ELR (cell line): ENCODE measurements around the gene OR2A5.
"Not testable (repeated sequence)": the region's sequence is repeated elsewhere in the genome, so short reads cannot be mapped to it uniquely, and the experiment has no call there.

Source experiments
- DNase-seq: peaks from one replicate; pipeline ENCODE4 v3.0.0-alpha.2; 2015; ENCODE audit warnings: low read depth

The OR2A5 gene

DNA sequence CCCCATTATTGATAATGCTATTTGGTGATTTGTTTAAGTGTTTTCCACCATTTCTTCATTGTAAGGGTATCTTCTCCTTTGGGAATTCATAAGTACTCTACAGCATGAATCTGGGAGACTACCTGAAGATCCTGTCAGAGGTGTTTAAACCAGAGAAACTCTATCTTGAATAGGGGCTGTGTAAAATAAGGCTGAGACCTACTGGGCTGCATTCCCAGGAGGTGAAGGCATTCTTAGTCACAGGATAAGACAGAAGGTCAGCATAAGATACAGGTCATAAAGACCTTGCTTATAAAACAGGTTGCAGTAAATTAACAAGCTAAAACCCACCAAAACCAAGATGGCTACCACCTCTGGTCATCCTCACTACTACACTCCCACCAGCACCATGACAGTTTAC, 13.4 kb upstream of the OR2A5 start:
- no peak for DNase-seq

DNA sequence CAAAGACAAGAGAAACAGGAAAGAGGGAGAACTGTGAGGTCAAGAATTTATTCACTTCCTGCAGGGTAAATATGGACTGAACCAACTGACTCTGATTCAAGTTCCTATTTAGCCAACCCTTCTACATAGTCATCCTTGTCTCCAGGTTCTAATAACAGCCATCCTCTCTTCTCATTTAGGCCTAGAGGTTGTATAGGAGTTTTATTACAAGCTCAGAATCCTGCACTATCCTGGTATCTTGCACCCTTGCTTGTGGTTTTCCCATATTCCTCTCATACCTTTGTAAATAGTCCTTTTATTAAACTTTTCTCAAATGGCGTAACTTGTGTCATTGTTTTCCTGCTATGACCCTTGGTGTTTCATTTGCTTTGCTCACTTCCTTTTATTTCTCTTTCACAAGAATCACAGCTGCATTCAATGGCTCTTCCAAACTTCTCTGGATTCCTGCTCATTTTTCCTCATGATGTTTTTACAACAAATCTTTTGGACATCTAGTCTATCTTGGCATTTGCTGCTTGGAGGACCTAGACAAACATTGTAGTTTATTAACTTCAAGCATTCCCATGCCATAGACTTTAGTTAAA, 12.4 kb upstream of the OR2A5 start:
- no peak for DNase-seq

DNA sequence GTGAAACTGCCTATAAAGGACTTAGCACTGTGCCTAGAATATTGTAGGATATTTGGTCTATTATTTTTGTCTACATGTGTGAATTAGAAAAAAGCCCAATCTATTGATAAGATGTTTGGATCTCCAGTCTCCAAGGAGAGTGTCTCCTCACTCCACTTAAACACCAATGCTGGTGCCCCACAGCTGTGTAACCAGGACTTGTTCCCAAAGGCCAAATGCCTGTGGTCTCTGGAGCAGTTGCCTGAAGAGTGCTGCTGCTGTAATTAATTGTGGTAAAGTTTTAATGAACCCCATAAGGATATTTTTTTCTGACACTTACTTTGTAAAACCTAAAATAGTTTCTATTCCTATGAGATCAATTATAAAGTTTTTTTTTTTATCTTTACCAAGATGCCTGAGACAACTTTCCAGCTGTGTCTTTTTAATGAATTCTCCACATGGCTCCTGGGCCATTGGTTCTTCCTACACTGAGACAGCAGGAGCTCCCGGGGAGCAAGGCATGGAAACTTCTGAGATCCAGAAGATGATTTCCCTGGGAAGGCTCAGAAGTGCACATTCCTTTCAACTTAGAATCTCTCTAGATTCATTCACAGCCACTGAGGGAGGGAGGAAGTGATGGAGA, 11.2 kb upstream of the OR2A5 start:
- no peak for DNase-seq

DNA sequence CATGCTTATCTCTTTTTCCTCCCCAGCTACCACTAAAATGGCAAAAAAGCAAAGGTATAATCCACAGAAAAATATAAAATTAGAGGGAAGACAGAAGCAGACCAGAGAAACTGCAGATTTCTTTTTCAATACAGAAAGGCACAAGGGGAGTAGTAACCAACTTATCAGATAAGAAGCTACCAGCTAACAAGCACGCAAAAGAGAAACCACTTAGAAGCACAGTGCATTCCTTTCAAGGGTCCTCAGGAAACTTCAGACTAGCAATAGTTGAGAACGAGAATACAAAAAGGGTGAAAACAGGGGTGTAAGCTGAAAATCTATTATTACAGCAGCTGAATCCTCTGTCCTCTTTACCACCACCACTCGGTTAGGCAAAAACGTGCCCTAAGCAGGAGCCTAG, 9.9 kb upstream of the OR2A5 start:
- DNase-seq = no peak

DNA sequence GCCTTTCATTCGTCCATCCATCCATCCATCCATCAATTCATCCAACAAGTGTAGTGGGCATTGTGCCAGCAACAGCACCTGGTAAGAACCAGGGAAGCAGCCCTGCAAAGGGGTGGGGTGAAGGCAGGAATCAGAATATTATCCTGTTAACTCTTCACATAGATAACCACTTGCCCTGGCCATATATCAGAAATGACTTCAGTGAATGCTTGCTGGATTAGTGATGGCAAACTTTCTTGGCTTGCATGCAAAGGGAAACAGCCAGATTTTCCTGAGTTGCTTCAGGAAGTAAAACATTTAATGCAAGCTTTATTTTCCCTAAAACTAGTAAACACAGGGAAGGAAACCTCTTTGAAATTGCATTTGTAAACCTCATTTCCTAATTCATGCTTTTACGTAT, 743 bp downstream of the OR2A5 start:
- DNase-seq = no peak

DNA sequence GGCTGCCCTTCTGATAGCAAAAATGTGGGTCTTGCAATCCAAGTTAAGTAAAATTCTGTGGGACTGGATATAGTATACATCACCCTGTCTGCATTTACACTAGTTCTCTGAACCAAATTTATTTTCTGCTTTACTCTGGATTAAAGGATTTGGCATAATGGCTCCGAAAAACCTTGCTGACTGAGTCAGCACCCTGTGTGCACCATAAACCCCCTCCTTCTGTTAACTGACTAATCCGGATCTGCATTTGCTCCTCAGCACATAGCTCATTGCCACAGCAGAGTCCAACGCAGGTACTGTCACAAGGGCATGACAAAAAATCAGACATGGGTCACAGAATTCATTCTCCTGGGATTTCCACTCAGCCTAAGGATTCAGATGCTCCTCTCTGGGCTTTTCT, 1.3 kb downstream of the OR2A5 start:
- DNase-seq = no peak

DNA sequence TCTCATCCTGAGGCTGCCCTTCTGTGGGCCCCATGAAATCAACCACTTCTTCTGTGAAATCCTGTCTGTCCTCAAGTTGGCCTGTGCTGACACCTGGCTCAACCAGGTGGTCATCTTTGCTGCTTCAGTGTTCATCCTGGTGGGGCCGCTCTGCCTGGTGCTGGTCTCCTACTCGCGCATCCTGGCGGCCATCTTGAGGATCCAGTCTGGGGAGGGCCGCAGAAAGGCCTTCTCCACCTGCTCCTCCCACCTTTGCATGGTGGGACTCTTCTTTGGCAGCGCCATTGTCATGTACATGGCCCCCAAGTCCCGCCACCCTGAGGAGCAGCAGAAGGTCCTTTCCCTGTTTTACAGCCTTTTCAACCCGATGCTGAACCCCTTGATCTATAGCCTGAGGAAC, 2.1 kb downstream of the OR2A5 start:
- DNase-seq = not testable (repeated sequence)

DNA sequence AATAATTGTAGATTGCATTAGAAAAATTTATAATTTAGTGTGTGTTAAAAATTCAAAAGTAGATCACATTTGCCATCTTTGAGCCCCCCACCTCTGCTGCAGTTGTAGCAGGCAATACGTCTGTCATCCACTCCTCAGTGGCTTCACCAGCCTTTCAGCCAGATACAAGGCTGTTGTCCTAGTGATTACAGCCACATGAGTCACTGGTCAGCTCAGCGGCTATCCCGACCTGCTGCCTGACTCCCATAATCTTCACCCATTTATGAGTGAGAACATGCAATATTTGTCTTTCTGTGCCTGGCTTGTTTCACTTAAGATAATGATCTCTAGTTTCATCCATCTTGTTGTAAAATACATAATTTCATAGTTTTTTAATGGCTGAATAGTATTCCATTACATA, 9.2 kb downstream of the OR2A5 start:
- DNase-seq = peak; percentile 29

DNA sequence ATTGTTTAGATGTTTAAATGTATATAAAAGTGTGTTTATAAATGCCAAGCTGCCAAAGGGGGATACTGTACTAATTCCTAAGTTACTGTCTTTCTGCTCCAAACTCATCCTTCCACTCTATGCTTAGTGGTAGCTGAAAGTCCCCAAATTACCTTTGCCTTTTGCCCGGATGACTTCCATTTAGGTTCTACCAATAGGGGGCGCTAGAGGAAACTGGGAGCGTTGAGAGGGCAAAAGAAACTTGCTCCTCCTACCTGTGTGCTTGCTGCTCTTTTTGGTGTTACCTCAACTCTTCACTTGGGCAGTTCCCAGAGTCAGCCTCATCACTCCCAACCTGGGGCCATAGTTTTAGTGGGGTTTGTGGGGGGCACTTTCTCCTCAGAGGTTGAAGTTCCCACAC, 15.0 kb downstream of the OR2A5 start:
- DNase-seq = no peak

DNA sequence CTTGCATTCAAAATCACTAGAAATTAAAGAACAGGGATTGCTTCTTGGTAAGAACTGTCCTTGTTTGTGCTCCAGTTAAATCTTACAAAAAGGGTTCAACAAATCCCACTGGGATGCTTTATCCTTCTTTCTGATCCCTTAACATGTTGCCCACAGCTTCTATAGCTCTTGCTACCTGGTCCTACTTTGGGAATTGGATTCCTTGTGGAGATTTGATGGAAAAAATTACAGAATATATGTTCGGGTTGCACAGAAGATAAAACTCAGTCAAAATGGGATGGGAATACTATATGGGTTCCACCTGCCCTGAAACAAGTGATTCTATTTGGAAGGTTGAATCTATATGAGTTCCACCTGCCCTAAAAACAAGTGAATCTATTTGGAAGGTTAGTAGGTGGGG, 20.8 kb downstream of the OR2A5 start, which contains the start of gene OR2A25:
TSS of gene OR2A25 (plus strand) at position 301 of the 400 bp plus-strand sequence. CDS start 4,409 bp downstream, outside the sequence.
- DNase-seq = no peak

DNA sequence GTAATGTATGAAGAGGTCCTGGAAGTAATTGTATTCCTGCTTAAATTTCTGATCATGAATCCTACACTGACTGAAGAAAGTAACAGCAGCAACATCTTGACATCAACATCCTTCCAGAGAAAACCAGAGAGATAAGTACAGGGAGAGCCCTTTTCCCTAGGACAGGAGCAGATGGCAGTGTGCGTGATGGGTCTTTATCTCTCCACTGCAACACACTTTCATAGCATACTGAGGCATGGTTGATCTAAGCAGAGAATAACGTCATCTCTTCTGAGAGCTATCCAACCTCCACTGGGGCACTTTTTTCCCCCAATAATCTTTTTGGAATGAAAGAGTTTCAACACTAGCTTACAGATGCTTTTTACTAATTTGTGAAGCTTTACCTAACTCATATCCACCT, 21.2 kb downstream of the OR2A5 start:
- DNase-seq = no peak

DNA sequence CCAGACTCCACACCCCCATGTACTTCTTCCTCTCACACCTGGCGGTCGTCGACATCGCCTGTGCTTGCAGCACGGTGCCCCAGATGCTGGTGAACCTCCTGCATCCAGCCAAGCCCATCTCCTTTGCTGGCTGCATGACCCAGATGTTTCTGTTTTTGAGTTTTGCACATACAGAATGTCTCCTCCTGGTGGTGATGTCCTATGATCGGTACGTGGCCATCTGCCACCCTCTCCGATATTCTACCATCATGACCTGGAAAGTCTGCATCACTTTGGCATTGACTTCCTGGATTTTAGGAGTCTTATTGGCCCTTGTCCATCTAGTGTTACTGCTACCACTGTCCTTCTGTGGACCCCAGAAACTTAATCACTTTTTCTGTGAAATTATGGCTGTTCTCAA, 25.6 kb downstream of the OR2A5 start:
- DNase-seq = no peak

DNA sequence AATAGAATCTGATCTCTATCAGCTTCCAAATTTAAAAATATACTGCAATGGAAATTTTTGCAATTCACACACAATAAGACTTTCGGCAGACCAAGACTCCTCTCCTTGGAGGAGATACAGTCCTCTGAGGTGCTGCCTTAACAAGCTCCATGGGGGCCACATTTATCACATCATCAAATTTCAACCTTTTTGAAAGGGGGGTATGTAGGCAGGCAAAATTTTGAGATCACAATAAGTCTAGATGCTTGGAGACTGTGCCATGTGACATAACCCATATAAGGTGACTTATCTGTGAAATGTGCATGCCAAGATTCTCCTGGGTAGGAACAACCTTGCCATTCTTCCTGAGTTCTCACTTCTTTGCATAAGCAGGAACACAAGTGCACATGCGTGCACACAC, 37.2 kb downstream of the OR2A5 start, which contains the start of gene OR2A12:
TSS of gene OR2A12 (plus strand) at position 301 of the 400 bp plus-strand sequence. CDS start 8,830 bp downstream, outside the sequence.
- no peak for DNase-seq

DNA sequence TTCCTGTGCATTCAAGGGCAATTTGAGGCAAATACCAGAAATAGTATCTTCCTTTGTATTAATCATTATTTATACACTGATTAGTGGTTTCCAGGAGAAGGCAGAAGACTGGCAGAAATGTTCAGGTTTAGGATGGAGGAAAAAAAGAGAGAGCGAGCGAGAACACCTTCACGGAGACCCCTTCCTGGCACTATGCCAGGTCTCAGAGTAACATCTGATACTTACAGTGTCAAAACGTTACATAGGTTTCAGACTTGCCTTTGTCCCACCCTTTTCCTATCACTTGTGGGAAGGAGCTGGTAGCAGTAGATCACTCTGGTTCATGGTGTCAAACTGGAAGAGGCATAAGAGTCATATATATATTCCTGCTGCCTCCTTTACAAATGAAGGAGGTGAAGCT, 38.0 kb downstream of the OR2A5 start:
- DNase-seq = no peak

DNA sequence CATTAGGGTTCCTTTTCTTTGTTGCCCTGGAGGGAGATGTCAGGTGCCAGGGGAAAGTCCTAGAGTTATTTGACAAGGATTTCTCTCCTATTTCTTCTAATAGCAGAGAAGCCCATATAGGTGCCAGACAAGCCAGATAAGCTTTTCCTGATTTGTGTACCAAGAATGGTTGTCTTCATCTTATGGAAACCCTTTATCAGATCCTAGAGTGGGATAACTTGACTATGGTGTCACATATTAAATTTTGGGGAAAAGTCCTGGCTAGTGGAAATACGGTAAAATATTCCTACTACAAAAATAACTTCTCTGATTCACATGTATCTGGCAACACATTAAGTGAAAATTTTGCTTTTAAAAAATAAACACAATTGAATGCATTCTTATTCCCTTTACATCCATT, 38.5 kb downstream of the OR2A5 start:
- DNase-seq = no peak

DNA sequence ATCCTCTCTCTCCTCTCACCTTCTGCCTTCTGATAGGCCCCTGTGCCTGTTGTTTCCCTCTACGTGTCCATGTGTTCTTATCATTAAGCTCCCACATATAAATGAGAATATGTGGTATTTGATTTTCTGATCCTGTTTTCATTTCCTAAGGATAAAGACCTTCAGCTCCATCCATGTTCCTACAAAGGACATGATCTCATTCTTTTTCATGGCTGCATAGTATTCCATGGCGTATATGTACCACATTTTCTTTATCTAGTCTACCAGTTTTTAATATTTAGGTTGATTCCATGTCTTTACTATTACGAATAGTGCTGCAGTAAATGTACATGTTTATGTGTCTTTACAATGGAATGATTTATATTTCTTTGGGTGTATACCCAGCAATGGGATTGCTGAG, 41.9 kb downstream of the OR2A5 start:
- no peak for DNase-seq

DNA sequence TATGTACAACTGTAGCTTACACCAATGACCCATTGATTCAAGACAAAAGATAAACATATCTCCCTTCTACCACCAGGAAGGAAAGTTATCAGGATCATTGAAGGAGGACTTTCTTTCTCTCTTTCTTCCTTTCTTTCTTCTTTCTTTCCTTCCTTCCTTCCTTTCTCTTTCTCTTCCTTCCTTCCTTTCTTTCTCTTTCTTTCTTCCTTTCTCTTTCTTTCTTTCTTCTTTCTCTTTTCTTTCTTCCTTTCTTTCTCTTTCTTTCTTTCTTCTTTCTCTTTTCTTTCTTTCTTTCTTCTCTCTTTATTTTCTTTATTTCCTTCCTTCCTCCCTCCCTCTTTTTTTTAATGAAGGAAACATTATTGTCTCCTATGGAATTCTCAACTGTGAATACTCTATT, 50.0 kb downstream of the OR2A5 start:
- no peak for DNase-seq

DNA sequence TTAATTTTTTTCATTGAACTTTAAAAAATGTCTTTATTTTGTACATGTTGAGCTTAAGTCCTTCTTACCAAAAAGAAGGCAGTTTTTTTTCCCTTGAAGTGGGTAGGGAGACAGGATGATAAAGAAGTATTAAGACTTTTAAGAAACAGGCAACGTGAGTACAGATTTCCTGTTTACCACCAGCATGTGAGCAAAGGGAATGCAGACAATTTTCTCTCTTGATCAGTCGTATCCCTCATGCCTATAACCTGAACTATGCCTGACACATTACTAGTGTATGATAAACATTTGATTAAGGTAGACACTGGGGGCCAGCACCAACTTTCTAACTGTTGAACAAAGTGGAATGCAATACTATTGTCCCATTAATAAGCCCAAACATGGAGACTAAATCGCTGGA, 51.9 kb downstream of the OR2A5 start:
- DNase-seq = no peak

DNA sequence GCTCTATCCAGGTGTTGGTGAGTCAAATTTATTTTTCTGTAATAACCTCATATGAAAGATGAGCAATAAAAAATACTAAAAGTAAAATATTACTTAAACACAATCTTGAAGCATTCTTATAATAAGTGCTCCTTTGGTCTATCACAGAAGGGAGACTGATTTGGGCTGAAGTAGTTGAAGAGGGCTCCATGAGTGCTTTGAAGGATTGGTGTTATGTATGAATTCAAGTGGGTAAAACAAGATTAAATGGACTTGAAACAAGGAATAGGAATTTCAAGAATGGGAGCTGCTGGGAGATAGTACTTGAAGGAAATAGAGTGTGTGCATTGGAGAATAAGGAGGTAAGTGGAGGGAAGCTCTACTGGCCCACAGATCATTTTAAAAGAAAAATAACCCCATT, 53.3 kb downstream of the OR2A5 start:
- DNase-seq = no peak

DNA sequence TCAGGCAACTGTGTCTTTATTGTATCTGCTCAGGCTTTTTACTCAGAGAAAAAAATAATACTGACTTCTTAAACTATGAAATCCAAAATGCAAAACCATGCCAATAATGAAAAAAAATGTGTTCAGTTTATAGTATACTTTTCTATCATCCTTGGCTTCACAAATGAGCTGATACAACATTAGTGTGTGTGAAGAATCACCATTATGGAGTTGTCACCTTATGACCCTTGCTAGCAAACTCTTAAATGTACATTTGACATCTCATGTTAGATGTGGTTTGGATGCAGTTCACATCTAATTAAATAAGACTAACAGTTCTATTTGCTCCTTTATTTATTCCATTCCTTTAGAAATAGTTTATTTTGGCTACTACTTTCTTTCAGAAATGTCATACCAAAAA, 56.5 kb downstream of the OR2A5 start:
- no peak for DNase-seq
